HG03280 (cell line): ENCODE data around the gene EXOC6B.

Experiments
- ATAC-seq: cut with Tn5 transposase; IDR thresholded peaks from one replicate; pipeline ENCODE4 v1.9.1; 2021; ENCODE audit warnings: mild to moderate bottlenecking, moderate library complexity; ENCODE audit not compliant: unreplicated experiment

EXOC6B gene

DNA sequence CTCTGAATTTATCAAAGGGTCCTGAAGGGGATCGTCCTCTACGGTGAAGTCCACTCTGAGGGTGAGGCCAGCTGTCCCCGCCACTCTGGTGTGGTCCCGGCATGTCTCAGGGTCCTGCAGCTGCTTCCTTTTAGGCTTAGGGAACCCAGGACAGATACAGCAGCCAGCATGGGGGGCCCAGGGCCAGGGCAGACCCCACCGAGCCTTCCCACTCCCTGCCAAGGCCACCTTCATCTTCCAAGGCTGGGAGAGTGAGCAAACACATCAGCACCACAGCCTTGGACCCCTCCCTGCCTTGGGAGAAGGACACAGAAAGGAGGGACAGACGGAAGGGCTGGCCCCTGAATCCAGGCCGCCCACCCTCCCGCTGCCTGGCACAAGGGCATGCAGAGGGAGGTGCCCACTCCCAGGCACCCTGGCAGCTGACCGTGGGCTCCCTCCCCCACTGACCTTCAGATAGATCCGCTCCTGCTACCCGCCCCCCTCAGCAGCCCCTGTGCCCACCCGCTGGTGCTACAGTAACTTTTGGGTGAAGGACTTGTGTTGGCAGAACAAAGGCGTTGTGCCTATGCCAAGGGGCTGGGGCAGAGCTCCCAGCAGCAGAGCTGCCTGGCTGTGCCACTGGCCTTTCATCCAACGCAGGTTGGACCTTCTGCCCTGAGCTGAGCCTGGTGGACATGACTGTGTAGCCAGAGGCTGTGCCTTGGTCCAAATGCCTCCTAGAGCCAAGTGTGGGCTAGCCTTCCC, 685.8 kb downstream of the EXOC6B start:
- no peak for ATAC-seq

- ATAC-seq = no peak
These were observed 686.4 kb downstream of the EXOC6B start for GRCh38 chr2:72139471-72139873.

DNA sequence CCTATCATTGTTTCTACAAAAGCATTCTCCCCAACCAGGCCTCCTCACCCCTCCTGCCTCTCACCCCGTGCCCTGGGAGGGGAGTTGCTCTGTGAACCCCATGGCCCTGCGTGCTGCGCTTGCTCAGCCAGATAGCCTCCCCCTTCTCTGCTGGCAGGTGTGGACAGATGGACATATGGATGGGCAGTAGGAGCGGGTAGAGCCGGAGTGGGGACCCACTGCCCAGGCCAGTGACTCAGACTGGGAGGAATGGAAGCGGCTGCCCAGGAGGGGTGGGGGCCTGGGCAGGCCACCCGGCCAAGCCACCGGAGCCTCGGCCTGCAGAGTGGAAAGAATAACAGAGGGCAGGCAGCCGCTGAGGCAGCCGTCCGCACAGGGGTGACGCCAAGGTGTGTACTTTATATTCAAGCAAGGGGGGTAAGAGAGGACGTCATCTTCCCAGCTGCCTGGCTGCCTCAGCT, 686.9 kb downstream of the EXOC6B start:
- ATAC-seq = no peak

GRCh38 chr2:72138011-72138881, 687.6 kb downstream of the EXOC6B start:
- no peak for ATAC-seq

- peak; percentile 82 for ATAC-seq
These were observed 688.3 kb downstream of the EXOC6B start for GRCh38 chr2:72137498-72138010.

GRCh38 chr2:72136933-72137497, 688.8 kb downstream of the EXOC6B start:
- peak; percentile 4 for ATAC-seq

GRCh38 chr2:72136331-72136730, 689.5 kb downstream of the EXOC6B start:
- ATAC-seq = no peak

- no peak for ATAC-seq
These were observed 689.9 kb downstream of the EXOC6B start for GRCh38 chr2:72135921-72136320.

- no peak for ATAC-seq
These were observed 690.6 kb downstream of the EXOC6B start for GRCh38 chr2:72134997-72135800.

DNA sequence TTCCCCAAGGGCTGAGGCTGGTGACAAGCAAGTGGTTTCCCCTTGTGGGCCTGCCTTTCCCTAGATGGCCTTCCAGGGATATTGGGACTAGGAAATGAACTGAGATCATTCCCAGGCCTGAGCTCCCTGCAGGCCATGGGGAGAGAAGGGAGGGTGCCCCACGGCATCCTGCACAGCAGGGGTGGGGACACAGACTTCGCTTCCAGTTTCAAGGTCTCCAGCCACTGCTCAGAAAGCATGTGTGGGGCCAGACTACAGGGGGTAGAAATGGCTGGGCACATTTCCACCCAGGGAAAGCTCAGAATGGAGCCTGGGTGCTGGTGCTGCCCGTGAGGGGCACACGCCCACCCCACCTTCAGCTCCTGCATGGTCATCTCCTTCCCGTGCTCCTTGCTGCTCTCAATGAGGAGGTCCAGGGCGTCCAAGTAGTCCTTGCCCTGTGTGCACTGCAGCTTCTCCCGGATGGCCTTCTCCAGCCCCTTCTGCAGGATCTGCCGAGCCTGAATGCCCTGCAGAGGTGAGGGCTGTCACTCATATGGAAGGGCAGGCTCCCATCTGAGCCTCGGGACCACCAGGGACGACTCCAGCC, 691.3 kb downstream of the EXOC6B start:
- ATAC-seq = no peak

- no peak for ATAC-seq
These were observed 692.0 kb downstream of the EXOC6B start for GRCh38 chr2:72133721-72134407.

GRCh38 chr2:72132981-72133720, 692.7 kb downstream of the EXOC6B start:
- no peak for ATAC-seq

DNA sequence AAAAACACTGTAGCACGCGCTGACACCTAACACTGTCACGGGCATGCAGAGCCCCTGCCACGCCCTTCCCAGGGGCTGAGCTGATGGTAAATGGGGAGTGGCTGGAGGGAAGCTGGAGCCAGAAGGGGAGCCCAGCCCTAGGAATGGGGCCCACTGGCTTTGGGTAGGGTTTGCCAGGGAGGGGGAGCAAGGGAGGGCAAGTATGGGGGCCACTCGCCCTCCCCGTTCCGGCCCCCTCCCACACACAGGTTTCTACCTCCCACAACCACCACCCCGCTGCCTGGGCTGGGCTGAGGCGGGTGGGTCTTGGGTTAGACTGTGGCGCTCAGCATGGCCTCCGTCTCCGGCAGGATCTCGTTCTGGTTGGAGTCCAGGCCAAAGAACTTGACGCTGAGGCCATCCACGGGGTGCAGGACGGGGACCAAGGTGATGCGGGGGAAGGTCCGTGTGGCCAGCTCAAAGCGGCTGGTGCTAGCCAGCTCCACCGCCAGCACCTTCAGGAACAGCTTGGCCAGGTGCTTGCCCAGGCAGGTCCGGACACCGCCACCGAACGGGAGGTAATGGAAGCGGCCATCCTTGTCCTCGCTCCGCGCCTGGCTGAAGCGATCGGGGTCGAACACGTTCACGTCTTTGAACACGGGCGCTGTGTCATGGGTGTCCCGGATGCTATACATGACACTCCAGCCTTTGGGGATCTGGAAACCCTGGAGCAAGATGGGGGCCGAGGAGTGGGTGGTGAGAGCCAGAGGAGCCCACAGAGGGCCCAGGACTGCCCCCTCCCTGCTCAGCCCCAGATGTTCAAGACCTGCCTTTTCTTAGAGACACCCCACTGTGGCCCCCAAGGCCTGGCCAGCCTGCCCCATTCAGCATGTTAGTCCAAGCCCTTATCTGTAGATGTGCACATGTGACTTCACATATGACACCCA, 693.7 kb downstream of the EXOC6B start:
- no peak for ATAC-seq

DNA sequence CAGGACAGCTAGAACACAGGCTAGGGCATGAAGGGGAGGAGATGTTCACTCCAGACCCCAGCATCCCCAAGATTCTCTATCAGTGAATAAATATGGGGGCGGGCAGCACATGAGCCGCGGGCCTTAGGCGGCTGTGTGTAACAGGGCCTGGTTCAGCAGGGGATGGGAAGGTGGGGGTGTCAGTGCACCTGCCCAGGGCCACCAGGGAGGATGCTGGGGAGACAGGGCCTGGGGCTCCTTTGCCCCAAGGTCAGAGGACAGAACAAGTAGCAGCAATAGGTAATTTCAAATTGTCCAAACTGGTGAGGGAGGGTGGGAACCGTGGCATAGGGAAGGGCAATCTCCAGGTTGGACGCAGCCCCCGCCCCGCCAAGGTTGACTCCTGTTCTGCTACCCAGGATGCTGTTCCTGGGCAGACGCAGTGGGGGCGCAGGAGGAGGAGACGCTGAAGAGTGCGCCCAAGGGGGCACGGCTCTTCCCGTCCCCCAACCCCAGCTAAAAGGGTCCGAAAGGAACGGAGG, 694.4 kb downstream of the EXOC6B start:
- no peak for ATAC-seq

- no peak for ATAC-seq
These were observed 695.0 kb downstream of the EXOC6B start for GRCh38 chr2:72130659-72131360.

GRCh38 chr2:72129681-72130340, 696.0 kb downstream of the EXOC6B start:
- ATAC-seq = no peak

DNA sequence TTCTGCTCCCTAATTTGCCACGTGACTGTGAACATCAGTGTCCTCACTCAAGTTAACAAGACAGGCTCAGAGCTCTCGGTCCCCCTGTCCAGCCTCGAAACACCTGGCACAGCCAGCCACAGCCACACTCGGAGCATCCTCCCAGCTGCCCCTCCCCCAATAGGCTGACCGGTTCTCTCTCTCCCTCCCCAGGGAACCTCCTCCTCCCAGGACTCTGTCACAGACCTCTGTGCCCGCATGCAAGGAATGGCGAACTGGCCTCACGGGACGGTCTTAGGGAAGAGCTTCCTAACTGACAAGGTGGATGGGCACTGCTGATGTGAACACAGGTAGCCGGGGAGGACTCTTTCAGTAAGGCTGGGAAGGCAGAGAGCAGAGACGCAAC, 697.0 kb downstream of the EXOC6B start:
- no peak for ATAC-seq
